Adrenal gland (tissue), 12 donors: ENCODE data around the gene C12orf57. TPM values are rescaled to one million over a fixed set of nuclear protein-coding genes. Genes with fewer than 3 reads are reported as not detected.

Experiments used
- DNase-seq, 7 donors: peaks; one replicate each; pipeline ENCODE4 v3.0.0-alpha.2; 2019 to 2020
- H3K27ac ChIP-seq, 5 donors: fragments of 200-600 bp; sonication (generic) in 4 of 5; 1 replicate in 3 of 5; 2 replicates in 2 of 5; pipeline versions ENCODE4 v1.5.1 to v1.8.0; 2016 to 2020; ENCODE audit warnings: mild to moderate bottlenecking in 1 of 5
- H3K27me3 ChIP-seq: fragments of 200-600 bp; 2 replicates; pipeline ENCODE4 v1.8.0; 2021
- H3K36me3 ChIP-seq, 2 donors: fragments of 200-600 bp; replicated peaks in 1 of 2; 1 replicate in 1 of 2; 2 replicates in 1 of 2; pipeline versions ENCODE4 v1.5.1 to v1.8.0; 2018 to 2022
- H3K4me1 ChIP-seq, 2 donors: fragments of 200-600 bp; replicated peaks in 1 of 2; 1 replicate in 1 of 2; 2 replicates in 1 of 2; pipeline versions ENCODE4 v1.5.1 to v1.8.0; 2018 to 2021
- H3K4me3 ChIP-seq, 4 donors: fragments of 200-600 bp; sonication (generic) in 3 of 4; one replicate each; pipeline ENCODE4 v1.5.1; 2016 to 2018
- H3K9me3 ChIP-seq, 3 donors: fragments of 200-600 bp; sonication (generic) in 1 of 3; replicated peaks in 1 of 3; 1 replicate in 2 of 3; 2 replicates in 1 of 3; pipeline versions ENCODE4 v1.5.1 to v1.8.0; 2016 to 2021
- CTCF ChIP-seq, 6 experiments: fragments of 450-650 bp in 4 of 6; fragments of 200-600 bp in 2 of 6; sonication (generic) in 1 of 6; IDR thresholded peaks; 1 replicate in 5 of 6; 2 replicates in 1 of 6; pipeline versions ENCODE4 v1.5.1 to v1.8.0; 2016 to 2021; ENCODE audit warnings: antibody characterized with exemption in 6 of 6, mild to moderate bottlenecking in 2 of 6, moderate library complexity in 1 of 6
- POLR2A ChIP-seq, 2 donors: fragments of 450-650 bp; IDR thresholded peaks; one replicate each; pipeline ENCODE4 v1.6.1; 2017; ENCODE audit warnings: antibody characterized with exemption in 2 of 2, mild to moderate bottlenecking in 2 of 2, moderate library complexity in 1 of 2
- WGBS, 4 donors: extraction: QIAGEN DNeasy Blood & Tissue Kit in 2 of 4; methylation state at CpG; one replicate each; pipeline versions ENCODE4 v1.1.5 to v1.1.7; 2013 to 2017; 5-methylcytosine and 5-hydroxymethylcytosine counted together
- intact Hi-C, 2 donors: fragments of 100-400 bp; cut with DNase I; formaldehyde crosslinking; loops; one replicate each; pipeline versions ENCODE4 v1.14.1 to v1.15.0; 2022 to 2023
- polyA plus RNA-seq, 3 donors: library from polyadenylated mRNA; stranded (reverse); fragments of 200-250 nt in 2 of 3; fragments of 350-450 nt in 1 of 3; fragmentation: Illumina TruSeq in 1 of 3; extraction: RNeasy Lipid Tissue Mini Kit (QIAGEN cat#74804) in 1 of 3; gene quantifications; one replicate each; pipeline ENCODE4 v1.2.3, GENCODE V29; 2013 to 2014
- total RNA-seq, 9 donors: library from RNA; depleted of rRNA in 4 of 9; stranded (reverse); fragments of >200 nt in 4 of 9; fragments of 120-200 nt in 1 of 9; fragmentation: NEBNext Ultra II Directional in 1 of 9; extraction: Animal tissue kit (Norgen Biotek cat#: 25700) in 1 of 9; gene quantifications; one replicate each; pipeline versions ENCODE4 v1.1.0 to v1.2.4, GENCODE V29; 2013 to 2023
- donor health status: healthy with polysubstance abuse.
- donor health status: Bipolar disorder and iron deficiency.
- donor health status: DM: yes; HTN: yes; CAD: no.
- donor health status: DM: no; HTN: no; CAD: no.
- donor health status: DM: no; HTN: no; CAD: no.
- donor health status: DM: yes; HTN: yes; CAD: no.

C12orf57 gene
- total and polyA plus RNA-seq, 12 donors = 58.4 to 505 (median 277) TPM

- TF ChIP-seq CTCF (IDR thresholded peaks at IDR 0.05) = no peak
- TF ChIP-seq POLR2A (IDR thresholded peaks at IDR 0.05) = no peak
These were observed 44.4 kb upstream of the C12orf57 start for GRCh38 chr12:6899427-6899826.

GRCh38 chr12:6899837-6900519 lies 43.8 kb upstream of the C12orf57 start:
- intact Hi-C loops = no loop called here
- Histone ChIP-seq H3K9me3 (no peaks in the 10 kb centered on the region), H3K27me3 (no peaks in the 10 kb centered on the region), H3K36me3 (no peaks in the 10 kb centered on the region), H3K27ac (no peak overlapping the region), H3K4me3 (no peak overlapping the region), H3K4me1 (peaks cover 2 to 7% of the 10 kb centered on the region in 2 donors)
- DNase-seq = peak in 6 of 7 donors; percentile 44 to 77 (median 64)
- TF ChIP-seq POLR2A (IDR thresholded peaks at IDR 0.05) = no peak
- no peak for TF ChIP-seq CTCF (IDR thresholded peaks at IDR 0.05)
- 55 to 69% (median 60%) methylated on average over 9 to 10 of the region's 10 CpGs for WGBS, 4 donors

More at GRCh38 chr12:6899427-6899826, 44.4 kb upstream of the C12orf57 start:
- peaks cover 0 to 5% of the 10 kb centered on the region in 2 donors for H3K4me1 ChIP-seq
- no peak overlapping the region for H3K4me3 ChIP-seq
- no peak overlapping the region for H3K27ac ChIP-seq
- 75 to 89% (median 79%) methylated on average over 4 to 5 of the region's 5 CpGs for WGBS, 4 donors
- H3K9me3 ChIP-seq = no peaks in the 10 kb centered on the region
- no peaks in the 10 kb centered on the region for H3K36me3 ChIP-seq
- no peaks in the 10 kb centered on the region for H3K27me3 ChIP-seq
- intact Hi-C loops = no loop called here
- DNase-seq = no peak

GRCh38 chr12:6902448-6902847 lies 41.4 kb upstream of the C12orf57 start:
- TF ChIP-seq CTCF (IDR thresholded peaks at IDR 0.05) (no peak), POLR2A (IDR thresholded peaks at IDR 0.05) (no peak)
- 71 to 87% (median 83%) methylated on average over 4 of the region's 4 CpGs for WGBS, 4 donors
- H3K27me3 ChIP-seq = no peaks in the 10 kb centered on the region
- DNase-seq = no peak
- no peak overlapping the region for H3K4me3 ChIP-seq
- H3K9me3 ChIP-seq = no peaks in the 10 kb centered on the region
- no peaks in the 10 kb centered on the region for H3K36me3 ChIP-seq
- H3K4me1 ChIP-seq = peaks cover 5 to 12% of the 10 kb centered on the region in 2 donors
- intact Hi-C loops = no loop called here
- no peak overlapping the region for H3K27ac ChIP-seq

- no peaks in the 10 kb centered on the region for H3K9me3 ChIP-seq
- no peak for TF ChIP-seq POLR2A (IDR thresholded peaks at IDR 0.05)
- TF ChIP-seq CTCF (IDR thresholded peaks at IDR 0.05) = no peak
- peak overlapping the region in 1 of 5 donors; percentile 78 for H3K27ac ChIP-seq
- no peaks in the 10 kb centered on the region for H3K27me3 ChIP-seq
- H3K4me1 ChIP-seq = peaks cover 5 to 12% of the 10 kb centered on the region in 2 donors
- DNase-seq = no peak
- intact Hi-C loops = no loop called here
- WGBS, 4 donors = 61 to 77% (median 66%) methylated on average over 1 of the region's 1 CpG
- no peaks in the 10 kb centered on the region for H3K36me3 ChIP-seq
- H3K4me3 ChIP-seq = no peak overlapping the region
These were observed 40.1 kb upstream of the C12orf57 start for GRCh38 chr12:6903722-6904121.
